Thyroid gland (tissue), 4 donors: Measurements from ENCODE around the gene HDDC3. TPM values are rescaled to one million over a fixed set of nuclear protein-coding genes. Genes with fewer than 3 reads are reported as not detected.

Experiments used
- DNase-seq, 2 donors: peaks; one replicate each; pipeline ENCODE4 v3.0.0-alpha.2; 2019
- H3K27ac ChIP-seq, 3 donors: fragments of 200-600 bp; sonication (generic); 1 replicate in 2 of 3; 2 replicates in 1 of 3; pipeline ENCODE4 v1.5.1; 2016 to 2019; ENCODE audit warnings: mild to moderate bottlenecking in 1 of 3, moderate library complexity in 1 of 3
- H3K27me3 ChIP-seq: fragments of 200-600 bp; sonication (generic); one replicate; pipeline ENCODE4 v1.5.1; 2019
- H3K36me3 ChIP-seq, 2 donors: fragments of 200-600 bp; sonication (generic); one replicate each; pipeline ENCODE4 v1.5.1; 2016 to 2019
- H3K4me1 ChIP-seq, 2 donors: fragments of 200-600 bp; sonication (generic); one replicate each; pipeline ENCODE4 v1.5.1; 2017 to 2019
- H3K4me3 ChIP-seq, 3 donors: fragments of 200-600 bp; sonication (generic); replicated peaks in 1 of 3; 1 replicate in 2 of 3; 2 replicates in 1 of 3; pipeline ENCODE4 v1.5.1; 2016; ENCODE audit warnings: mild to moderate bottlenecking in 1 of 3
- H3K9me3 ChIP-seq: fragments of 200-600 bp; sonication (generic); one replicate; pipeline ENCODE4 v1.5.1; 2017
- POLR2A ChIP-seq, 2 donors: fragments of 450-650 bp; IDR thresholded peaks; one replicate each; pipeline ENCODE4 v1.6.1; 2017; ENCODE audit warnings: antibody characterized with exemption in 2 of 2, mild to moderate bottlenecking in 2 of 2, moderate library complexity in 1 of 2
- WGBS, 2 donors: methylation state at CpG; one replicate each; pipeline ENCODE4 v1.1.5; 2017; 5-methylcytosine and 5-hydroxymethylcytosine counted together
- intact Hi-C: fragments of 100-400 bp; cut with DNase I; formaldehyde crosslinking; loops from one replicate; pipeline ENCODE4 v1.15.1; 2023
- total RNA-seq, 4 donors: library from RNA; depleted of rRNA; stranded (reverse); fragments of >200 nt; gene quantifications; one replicate each; pipeline ENCODE4 v1.2.3, GENCODE V29; 2016
- TF ChIP-seq, protein P1 (sequence below), 6 experiments: fragments of 200-600 bp in 3 of 6; fragments of 450-650 bp in 3 of 6; sonication (generic) in 3 of 6; IDR thresholded peaks; one replicate each; pipeline ENCODE4 v1.5.1; 2016 to 2019; ENCODE audit warnings: antibody characterized with exemption in 6 of 6, mild to moderate bottlenecking in 2 of 6, inconsistent platforms in 1 of 6, moderate library complexity in 1 of 6

Gene HDDC3
- total RNA-seq, 4 donors from 2014 or later, result 13.3 to 25.7 (median 18.0) TPM

DNA sequence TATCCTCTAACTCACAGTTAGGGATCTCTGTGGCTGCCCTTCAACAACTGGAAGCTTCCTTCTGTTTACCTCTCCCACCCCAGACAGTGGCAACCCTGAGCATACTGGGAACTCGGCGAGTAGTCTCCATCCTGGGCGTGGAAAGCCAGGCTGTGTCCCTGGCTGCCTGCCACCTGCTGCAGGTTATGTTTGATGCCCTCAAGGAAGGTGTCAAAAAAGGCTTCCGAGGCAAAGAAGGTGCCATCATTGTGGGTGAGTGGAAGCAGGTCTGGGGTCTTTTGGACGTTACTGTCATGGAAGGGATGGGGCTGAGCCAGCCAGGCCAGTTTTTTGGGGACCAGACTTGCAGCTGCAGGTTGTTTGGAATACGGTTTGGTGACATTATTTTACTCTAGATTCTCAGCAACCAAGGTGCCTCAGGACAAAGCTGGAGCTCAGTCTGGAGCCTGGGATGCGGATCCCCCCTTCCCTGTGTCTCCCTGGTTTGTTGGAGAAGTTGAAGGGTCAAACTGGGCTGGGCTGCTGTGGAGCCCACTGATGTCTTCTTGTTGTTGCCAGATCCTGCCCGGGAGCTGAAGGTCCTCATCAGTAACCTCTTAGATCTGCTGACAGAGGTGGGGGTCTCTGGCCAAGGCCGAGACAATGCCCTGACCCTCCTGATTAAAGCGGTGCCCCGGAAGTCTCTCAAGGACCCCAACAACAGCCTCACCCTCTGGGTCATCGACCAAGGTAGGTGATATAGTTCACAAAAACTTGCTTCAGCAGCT lies 10.2 kb upstream of the HDDC3 start:
- Histone ChIP-seq H3K9me3 (no peaks in the 10 kb centered on the region), H3K27ac (no peak overlapping the region), H3K4me1 (no peaks in the 10 kb centered on the region), H3K36me3 (peaks cover 70 to 71% of the 10 kb centered on the region in 2 donors), H3K27me3 (no peaks in the 10 kb centered on the region), H3K4me3 (no peak overlapping the region)
- TF ChIP-seq POLR2A (IDR thresholded peaks at IDR 0.05), result no peak
- TF ChIP-seq, protein P1, sequence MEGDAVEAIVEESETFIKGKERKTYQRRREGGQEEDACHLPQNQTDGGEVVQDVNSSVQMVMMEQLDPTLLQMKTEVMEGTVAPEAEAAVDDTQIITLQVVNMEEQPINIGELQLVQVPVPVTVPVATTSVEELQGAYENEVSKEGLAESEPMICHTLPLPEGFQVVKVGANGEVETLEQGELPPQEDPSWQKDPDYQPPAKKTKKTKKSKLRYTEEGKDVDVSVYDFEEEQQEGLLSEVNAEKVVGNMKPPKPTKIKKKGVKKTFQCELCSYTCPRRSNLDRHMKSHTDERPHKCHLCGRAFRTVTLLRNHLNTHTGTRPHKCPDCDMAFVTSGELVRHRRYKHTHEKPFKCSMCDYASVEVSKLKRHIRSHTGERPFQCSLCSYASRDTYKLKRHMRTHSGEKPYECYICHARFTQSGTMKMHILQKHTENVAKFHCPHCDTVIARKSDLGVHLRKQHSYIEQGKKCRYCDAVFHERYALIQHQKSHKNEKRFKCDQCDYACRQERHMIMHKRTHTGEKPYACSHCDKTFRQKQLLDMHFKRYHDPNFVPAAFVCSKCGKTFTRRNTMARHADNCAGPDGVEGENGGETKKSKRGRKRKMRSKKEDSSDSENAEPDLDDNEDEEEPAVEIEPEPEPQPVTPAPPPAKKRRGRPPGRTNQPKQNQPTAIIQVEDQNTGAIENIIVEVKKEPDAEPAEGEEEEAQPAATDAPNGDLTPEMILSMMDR (IDR thresholded peaks at IDR 0.05), result no peak
- WGBS, 2 donors, result 91 to 94% methylated on average over 11 to 12 of the region's 12 CpGs
- intact Hi-C loops, result no loop called here
- DNase-seq, result no peak

DNA sequence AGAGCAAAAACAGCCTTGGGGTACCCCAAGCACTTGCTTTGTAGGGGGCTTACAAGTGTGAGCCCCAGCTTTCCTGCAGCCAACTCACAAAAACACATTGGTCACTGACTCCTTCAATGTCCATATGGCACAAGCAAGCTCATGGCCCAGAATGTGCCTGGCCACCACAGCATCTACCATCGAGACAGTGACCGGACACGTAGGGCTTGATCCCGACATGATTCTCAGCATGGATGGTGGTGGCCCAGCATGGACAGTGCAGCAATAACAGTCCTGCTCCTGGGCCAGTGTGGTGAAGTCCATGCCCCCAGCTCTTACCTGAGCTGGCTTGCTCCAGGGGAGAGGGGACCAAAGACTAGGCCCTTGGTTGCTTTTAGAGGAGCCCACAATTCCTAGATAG lies 8.7 kb upstream of the HDDC3 start:
- peaks cover 58 to 63% of the 10 kb centered on the region in 2 donors for H3K36me3 ChIP-seq
- H3K27me3 ChIP-seq, result no peaks in the 10 kb centered on the region
- DNase-seq, result no peak
- H3K4me1 ChIP-seq, result peaks cover under 1 to 5% of the 10 kb centered on the region in 2 donors
- no peak overlapping the region for H3K27ac ChIP-seq
- H3K9me3 ChIP-seq, result no peaks in the 10 kb centered on the region
- intact Hi-C loops, result no loop called here
- H3K4me3 ChIP-seq, result no peak overlapping the region
- no peak for TF ChIP-seq POLR2A (IDR thresholded peaks at IDR 0.05)
- WGBS, 2 donors, result 94 to 100% methylated on average over 4 of the region's 4 CpGs

DNA sequence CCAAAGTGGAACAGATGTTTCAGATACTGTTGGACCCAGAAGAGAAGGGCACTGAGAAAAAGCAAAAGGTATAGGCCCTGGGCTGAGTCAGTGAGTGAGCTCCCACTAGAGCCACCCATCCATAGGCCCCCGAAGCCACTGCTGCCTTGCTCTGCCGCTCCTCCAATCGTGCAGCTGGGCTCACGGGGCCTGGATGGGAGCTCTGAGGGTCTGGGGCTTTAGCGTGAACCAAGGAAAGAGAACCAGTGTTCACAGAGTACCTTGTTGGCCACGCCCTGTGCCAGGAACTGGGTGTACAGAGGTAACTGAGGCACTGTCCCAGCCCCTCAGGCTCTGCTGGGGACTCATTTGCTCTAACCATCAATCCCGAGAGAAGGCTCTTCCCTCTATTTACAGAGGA lies 7.4 kb upstream of the HDDC3 start:
- TF ChIP-seq, protein P1 (IDR thresholded peaks at IDR 0.05), result no peak
- TF ChIP-seq POLR2A (IDR thresholded peaks at IDR 0.05), result no peak
- Histone ChIP-seq H3K4me1 (peaks cover 5 to 11% of the 10 kb centered on the region in 2 donors), H3K9me3 (no peaks in the 10 kb centered on the region), H3K27me3 (no peaks in the 10 kb centered on the region), H3K36me3 (peaks cover 52 to 54% of the 10 kb centered on the region in 2 donors), H3K27ac (no peak overlapping the region), H3K4me3 (no peak overlapping the region)
- intact Hi-C loops, result no loop called here
- DNase-seq, result no peak
- 80 to 94% methylated on average over 5 to 7 of the region's 7 CpGs for WGBS, 2 donors

GRCh38 chr15:90938261-90938660 lies 5.9 kb upstream of the HDDC3 start:
- peaks cover 39 to 40% of the 10 kb centered on the region in 2 donors for H3K36me3 ChIP-seq
- H3K4me3 ChIP-seq, result no peak overlapping the region
- DNase-seq, result no peak

DNA sequence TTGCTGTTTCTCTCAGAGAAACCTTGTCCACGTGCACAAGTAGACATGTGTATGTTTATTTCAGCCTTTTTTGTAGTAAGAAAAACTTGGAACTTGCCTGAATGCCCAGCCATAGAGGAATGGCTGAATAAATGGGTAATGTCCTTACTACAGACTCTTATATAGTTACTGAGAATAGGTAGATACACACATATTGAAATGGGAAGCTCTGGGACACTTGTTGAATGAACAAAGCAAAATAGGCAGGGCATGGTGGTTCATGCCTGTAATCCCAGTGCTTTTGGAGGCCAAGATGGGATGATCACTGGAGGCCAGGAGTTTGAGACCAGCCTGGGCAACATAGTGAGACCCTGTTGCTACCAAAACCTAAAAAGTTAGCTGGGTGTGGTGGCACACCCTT lies 4.5 kb upstream of the HDDC3 start:
- Histone ChIP-seq H3K4me3 (no peak overlapping the region), H3K4me1 (peaks cover 15 to 30% of the 10 kb centered on the region in 2 donors), H3K27me3 (no peaks in the 10 kb centered on the region), H3K27ac (no peak overlapping the region), H3K36me3 (peaks cover 24 to 26% of the 10 kb centered on the region in 2 donors), H3K9me3 (no peaks in the 10 kb centered on the region)
- WGBS, 2 donors, result 83 to 88% methylated on average over 1 of the region's 1 CpG
- no peak for DNase-seq
- TF ChIP-seq, protein P1 (IDR thresholded peaks at IDR 0.05), result no peak
- TF ChIP-seq POLR2A (IDR thresholded peaks at IDR 0.05), result no peak
- intact Hi-C loops, result no loop called here

More at GRCh38 chr15:90938261-90938660, 5.9 kb upstream of the HDDC3 start:
- Histone ChIP-seq H3K4me1 (peaks cover 15 to 23% of the 10 kb centered on the region in 2 donors), H3K27me3 (no peaks in the 10 kb centered on the region), H3K27ac (no peak overlapping the region), H3K9me3 (no peaks in the 10 kb centered on the region)
- TF ChIP-seq, protein P1 (IDR thresholded peaks at IDR 0.05), result no peak
- no peak for TF ChIP-seq POLR2A (IDR thresholded peaks at IDR 0.05)
- intact Hi-C loops, result no loop called here
- 94 to 95% methylated on average over 5 of the region's 5 CpGs for WGBS, 2 donors
